Fibroblast of upper back skin (primary cell): Measurements from ENCODE around the gene WDR82.
"Not testable (repeated sequence)": the region's sequence is repeated elsewhere in the genome, so short reads cannot be mapped to it uniquely, and the experiment has no call there.

ENCODE experiments used
- DNase-seq: peaks from one replicate; pipeline ENCODE4 v3.0.0-alpha.2; 2013

The WDR82 gene

DNA sequence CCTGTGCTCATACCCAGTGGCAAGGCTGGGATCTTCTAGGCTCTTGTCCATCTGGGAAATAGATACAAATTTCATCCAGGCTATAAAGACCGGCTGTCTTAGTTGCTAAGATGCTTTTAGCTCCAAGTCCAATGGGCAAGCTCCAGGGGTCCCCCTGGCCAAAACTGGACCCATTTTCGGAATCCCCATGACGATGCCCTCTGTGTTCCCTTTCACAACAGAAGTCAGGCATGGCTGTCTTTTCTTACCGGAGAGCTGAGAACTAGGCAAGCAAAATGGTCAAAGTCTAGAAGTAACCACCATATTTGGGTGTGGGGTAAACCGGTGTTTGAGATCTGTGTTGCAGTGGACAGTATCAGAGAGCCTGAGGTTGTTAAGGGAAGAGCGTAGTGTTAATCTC, 10.2 kb upstream of the WDR82 start:
- no peak for DNase-seq

- DNase-seq = peak; percentile 17
These were observed 8.3 kb upstream of the WDR82 start for GRCh38 chr3:52286777-52287110.

- DNase-seq = not testable (repeated sequence)
These were observed 5.6 kb upstream of the WDR82 start for GRCh38 chr3:52284051-52284450.

DNA sequence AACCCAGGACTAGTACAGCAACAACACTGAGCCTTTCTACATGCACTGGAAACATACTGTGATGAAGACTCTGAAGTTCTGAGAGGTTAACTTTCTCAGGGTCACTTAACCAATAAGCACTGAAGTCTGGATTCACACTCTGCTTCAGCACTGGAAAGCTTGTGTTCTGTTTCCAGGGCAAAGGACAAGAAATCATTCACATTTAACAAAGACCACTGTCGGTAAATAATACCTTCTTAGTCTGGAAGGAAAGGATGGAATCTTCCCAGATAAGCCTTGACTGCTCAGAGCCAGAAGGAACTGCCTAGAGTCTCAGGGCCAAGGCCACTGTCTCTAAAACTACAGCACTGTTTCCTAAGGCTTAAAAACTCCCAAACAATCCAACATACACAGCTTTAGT, 4.9 kb upstream of the WDR82 start:
- DNase-seq = no peak

- DNase-seq = no peak
These were observed 3.7 kb upstream of the WDR82 start for GRCh38 chr3:52281981-52282801.

DNA sequence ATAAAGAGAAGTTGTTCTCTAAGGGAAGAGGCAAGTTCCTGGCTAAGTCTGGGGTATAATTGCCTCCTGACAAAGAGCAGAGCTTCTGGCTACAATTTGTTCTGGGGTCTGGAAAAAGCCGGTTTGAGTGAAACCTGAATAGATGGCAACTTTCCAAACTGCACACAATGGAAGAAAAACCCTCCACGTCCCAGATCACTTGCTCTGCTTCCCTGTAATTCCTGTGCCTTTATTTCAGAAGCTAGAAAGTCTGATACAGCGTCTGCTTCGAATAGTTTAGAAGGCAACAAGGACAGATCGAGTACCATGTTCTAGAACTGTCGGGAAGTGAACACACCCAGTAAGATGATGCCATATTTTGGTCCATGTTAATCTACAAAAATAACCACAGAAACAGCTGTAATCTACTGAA, 1.6 kb upstream of the WDR82 start:
- DNase-seq = peak; percentile 30

- DNase-seq = no peak
These were observed 1.1 kb upstream of the WDR82 start for GRCh38 chr3:52279596-52279995.

DNA sequence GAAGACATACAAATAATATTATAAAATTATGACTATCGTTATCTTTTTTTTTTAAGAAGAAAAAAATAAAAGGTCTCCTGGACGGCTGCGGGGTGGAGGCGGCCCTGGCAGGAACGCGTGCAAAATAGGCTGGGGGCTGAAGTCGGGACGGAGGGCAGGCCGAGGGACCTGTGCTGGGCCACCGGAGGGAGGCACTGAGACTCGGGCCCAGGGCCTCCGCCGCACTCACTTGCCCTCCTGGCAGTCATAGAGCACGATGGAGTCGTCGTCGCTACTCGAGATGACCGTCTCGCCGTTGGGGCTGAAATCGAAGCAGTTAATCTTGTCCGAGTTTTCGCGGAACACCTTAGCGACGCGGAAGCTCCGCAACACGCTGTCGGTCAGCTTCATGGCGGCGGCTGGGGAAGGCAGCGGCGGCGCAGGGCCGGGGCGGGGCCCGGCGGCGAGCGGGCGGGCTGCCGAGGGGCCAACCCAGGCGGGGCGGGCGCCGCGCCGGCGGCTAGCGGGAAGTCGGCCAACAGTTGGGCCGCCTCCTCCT, 408 bp downstream of the WDR82 start:
- DNase-seq = peak; percentile 38

GRCh38 chr3:52277071-52277964, 1.1 kb downstream of the WDR82 start:
- peak; percentile 49 for DNase-seq

DNA sequence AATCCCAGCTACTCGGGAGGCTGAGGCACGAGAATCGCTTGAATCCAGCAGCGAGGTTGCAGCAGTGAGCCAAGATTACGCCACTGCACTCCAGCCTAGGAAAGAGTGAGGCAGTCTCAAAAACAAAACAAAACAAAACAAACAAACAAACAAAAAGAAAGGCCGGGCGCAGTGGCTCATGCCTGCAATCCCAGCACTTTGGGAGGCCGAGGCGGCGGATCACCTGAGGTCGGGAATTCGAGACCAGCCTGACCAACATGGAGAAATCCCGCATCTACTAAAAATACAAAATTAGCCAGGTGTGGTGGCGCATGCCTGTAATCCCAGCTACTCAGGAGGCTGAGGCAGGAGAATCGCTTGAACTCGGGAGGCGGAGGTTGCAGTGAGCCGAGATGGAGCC, 3.7 kb downstream of the WDR82 start:
- DNase-seq = not testable (repeated sequence)

DNA sequence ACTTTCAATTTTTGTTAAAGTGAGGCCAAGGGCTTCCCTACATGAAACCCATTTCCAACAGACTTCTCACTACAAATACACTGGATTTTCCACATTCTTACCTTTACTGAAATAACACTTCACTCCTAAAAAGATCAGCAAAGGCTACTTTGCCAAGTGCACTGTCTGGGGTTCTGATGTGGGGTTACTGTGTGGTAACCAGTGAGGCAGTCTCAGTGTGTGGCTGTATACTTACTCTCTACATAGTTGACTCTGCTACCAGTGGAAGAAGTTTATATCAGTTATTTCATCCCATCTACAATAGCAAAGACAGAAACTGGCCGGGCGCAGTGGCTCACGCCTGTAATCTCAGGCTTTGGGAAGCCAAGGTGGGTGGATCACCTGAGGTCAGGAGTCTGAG, 5.6 kb downstream of the WDR82 start:
- DNase-seq = no peak

- not testable (repeated sequence) for DNase-seq
These were observed 6.3 kb downstream of the WDR82 start for GRCh38 chr3:52272172-52272571.

DNA sequence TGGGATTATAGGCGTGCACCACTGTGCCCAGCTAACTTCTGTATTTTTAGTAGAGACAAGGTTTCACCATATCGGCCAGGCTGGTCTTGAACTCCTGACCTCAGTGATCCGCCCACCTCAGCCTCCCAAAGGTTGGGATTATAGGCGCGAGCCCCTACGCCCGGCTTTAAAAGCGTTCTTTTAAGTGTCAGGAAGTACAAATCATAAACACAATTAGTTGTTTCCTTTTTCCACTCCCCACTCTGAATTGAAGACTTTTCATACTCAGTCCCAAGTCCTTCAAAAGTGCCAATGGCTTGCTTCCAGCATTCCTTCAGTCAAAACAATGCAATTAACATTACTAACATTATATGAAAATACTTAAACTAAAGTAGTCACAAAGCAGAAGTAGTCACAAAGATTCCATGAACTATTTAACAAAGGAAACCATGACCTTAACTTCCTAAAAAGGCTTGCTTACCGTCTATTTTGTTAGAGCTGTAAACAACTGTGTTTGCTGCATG, 8.1 kb downstream of the WDR82 start:
- DNase-seq = no peak

- DNase-seq = no peak
These were observed 8.7 kb downstream of the WDR82 start for GRCh38 chr3:52269776-52270175.

DNA sequence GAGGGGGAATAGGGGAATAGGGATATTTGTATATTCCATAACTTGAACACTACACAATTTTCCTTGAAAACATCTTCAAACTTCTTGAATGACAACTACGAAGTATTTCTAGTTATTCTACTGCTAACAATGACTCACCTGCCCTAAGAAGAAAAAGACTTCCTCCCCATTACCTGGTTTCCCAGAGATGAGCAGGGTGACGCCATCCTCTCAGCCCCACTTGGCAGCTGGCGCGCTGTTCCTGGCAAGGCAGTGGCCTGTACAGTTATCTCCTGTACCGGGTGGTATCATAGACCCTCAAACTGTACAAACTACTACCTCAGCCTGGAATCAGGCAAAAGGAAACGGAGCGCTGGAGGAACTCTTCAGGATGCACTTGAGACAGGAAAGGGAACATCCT, 10.4 kb downstream of the WDR82 start:
- no peak for DNase-seq

DNA sequence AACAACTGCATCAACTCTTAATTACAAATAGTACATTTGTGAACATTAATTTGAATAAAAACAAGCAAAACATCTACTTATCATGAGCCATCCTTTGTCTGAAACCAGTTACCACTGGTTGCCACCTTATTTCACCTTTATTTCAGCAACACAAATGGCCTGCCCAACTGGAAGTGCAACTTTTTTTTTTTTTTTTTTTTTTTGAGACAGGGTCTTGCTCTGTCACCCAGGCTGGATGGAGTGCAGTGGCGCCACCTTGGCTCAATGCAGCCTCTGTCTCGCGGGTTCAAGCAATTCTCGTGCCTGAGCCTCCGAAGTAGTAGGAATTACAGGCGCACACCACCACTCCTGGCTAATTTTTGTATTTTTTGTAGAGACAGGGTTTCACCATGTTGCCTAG, 13.1 kb downstream of the WDR82 start:
- DNase-seq = no peak

DNA sequence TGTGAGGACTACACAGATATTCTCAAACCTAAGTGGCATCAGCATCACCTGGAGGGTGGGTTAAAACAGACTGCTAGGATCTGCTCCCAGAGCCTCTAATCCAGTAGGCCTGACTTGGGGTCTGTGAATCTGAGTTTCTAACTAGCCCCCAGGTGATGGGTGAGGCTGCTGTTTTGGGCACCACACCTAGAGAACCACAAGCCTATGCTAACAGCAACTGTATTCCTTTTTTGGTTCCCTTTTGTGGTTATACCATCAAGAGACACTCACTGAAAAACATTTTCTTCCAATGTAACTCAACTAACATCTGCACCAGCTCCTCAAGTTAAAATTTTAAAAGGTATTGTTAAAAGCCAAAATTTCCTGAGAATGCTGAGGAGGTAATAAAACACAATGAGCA, 16.0 kb downstream of the WDR82 start:
- DNase-seq = no peak

DNA sequence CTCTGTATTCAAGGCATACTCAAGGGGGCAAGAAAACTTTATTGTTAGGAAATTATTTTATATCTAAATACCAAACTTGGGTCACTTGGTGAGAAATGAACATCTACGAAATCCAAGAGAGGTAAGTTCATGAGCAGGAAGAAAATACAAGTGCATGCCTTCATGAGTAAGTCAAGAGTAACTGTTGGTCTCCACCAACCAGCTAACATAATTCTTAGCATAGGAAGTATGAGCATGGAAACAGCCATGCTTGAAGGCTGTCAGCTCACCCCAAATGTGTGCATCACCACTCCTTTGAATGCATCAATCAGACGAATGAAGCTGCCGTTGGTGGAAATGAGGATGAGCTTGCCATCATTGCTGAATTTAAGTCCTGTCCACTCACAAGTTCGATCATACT, 19.0 kb downstream of the WDR82 start:
- no peak for DNase-seq

- no peak for DNase-seq
These were observed 19.4 kb downstream of the WDR82 start for GRCh38 chr3:52259035-52259434.

DNA sequence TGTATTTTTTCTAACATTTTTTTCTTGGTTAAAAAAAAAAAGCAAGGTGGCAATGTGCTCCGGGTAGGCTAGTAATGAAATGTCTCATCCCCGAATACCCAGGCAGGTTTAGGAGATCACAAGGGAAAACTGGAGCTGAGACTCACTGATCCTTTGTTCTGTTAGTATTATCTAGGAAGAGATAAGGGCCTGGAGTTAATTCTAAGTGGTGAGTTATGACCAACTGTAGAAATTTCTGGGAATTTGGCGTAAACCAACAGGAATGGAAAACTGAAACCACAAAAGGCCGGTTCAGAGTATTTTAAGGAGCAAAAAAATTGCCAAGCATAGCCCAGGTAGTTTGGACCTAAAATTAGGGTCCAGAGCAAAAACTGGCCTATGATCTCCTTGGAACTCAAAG, 20.5 kb downstream of the WDR82 start:
- DNase-seq = no peak

GRCh38 chr3:52256622-52257021, 21.8 kb downstream of the WDR82 start:
- DNase-seq = no peak

- DNase-seq = no peak
These were observed 22.3 kb downstream of the WDR82 start for GRCh38 chr3:52256159-52256558.

DNA sequence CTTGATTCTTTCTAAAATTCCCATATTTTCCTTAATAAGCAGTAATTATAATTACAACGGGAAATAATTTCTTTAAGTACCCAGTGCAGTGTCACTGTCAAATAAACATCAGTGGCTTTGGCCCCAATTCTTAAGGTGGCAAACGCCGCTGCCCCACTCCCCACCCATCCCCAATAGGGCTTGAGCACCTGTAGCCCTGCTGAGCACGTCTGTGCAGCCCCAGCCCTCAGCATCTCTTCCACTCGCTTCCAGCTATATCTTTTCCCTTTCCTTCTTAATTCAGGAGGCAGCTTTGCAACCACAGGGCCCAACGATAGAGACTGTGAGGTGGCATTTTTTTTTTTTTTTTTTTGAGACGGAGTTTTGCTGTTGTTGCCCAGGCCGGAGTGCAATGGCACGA, 23.8 kb downstream of the WDR82 start:
- no peak for DNase-seq
